ENCODE data around the gene TMTC1.

GRCh38 chr12:29634057-29634456 lies 149.7 kb downstream of the TMTC1 start:
- TF ChIP-seq PATZ1 (CRISPR knock-in tag; IDR thresholded peaks at IDR 0.05; ENCODE audit: borderline replicate concordance) (no peak), CREB5 (CRISPR knock-in tag; IDR thresholded peaks at IDR 0.05; ENCODE audit: low read depth) (no peak), ISL1 (CRISPR knock-in tag; IDR thresholded peaks at IDR 0.05) (no peak), PPARA (CRISPR knock-in tag; IDR thresholded peaks at IDR 0.05; ENCODE audit: borderline replicate concordance) (no peak), CSDC2 (CRISPR knock-in tag; IDR thresholded peaks at IDR 0.05) (no peak), CSRNP3 (CRISPR knock-in tag; IDR thresholded peaks at IDR 0.05) (no peak), TOX (CRISPR knock-in tag; IDR thresholded peaks at IDR 0.05; ENCODE audit: borderline replicate concordance) (no peak), ZFP3 (CRISPR knock-in tag; IDR thresholded peaks at IDR 0.05) (no peak), ZC3H10 (CRISPR knock-in tag; IDR thresholded peaks at IDR 0.05) (no peak), SNAI2 (CRISPR knock-in tag; IDR thresholded peaks at IDR 0.05) (no peak), ARNTL (CRISPR knock-in tag; IDR thresholded peaks at IDR 0.05; ENCODE audit: borderline replicate concordance, low read depth) (no peak)
